Small intestine (tissue), 7 donors: ENCODE data around the gene ADORA2A. TPM values are rescaled to one million over a fixed set of nuclear protein-coding genes. Genes with fewer than 3 reads are reported as not detected.

Source experiments
- DNase-seq, 2 donors: peaks; one replicate each; pipeline versions ENCODE4 v3.0.0 to v3.0.0-alpha.2; 2013
- FAIRE-seq: peaks from 2 replicates; lab custom pipeline; 2012; peaks lifted over from hg19 to GRCh38; lab: Jason Lieb, UNC
- H3K27ac ChIP-seq, 3 donors: one replicate each; pipeline ENCODE4 v1.5.1; 2013; ENCODE audit warnings: low read length in 2 of 3, mild to moderate bottlenecking in 2 of 3, control low read depth in 1 of 3, inconsistent platforms in 1 of 3, low read depth in 1 of 3, moderate library complexity in 1 of 3
- H3K27me3 ChIP-seq, 3 donors: one replicate each; pipeline ENCODE4 v1.6.1; 2013; ENCODE audit warnings: low read length in 3 of 3, inconsistent platforms in 1 of 3; ENCODE audit not compliant: control insufficient read depth in 3 of 3, insufficient read depth in 3 of 3
- H3K36me3 ChIP-seq, 3 donors: one replicate each; pipeline ENCODE4 v1.6.1; 2013; ENCODE audit warnings: low read length in 3 of 3, inconsistent platforms in 1 of 3, low read depth in 1 of 3, mild to moderate bottlenecking in 1 of 3, moderate library complexity in 1 of 3; ENCODE audit not compliant: control insufficient read depth in 3 of 3, insufficient read depth in 2 of 3
- H3K4me1 ChIP-seq, 3 donors: one replicate each; pipeline ENCODE4 v1.6.1; 2013; ENCODE audit warnings: low read length in 2 of 3, inconsistent platforms in 1 of 3, low read depth in 1 of 3, mild to moderate bottlenecking in 1 of 3, moderate library complexity in 1 of 3; ENCODE audit not compliant: control insufficient read depth in 3 of 3, insufficient read depth in 2 of 3
- H3K4me3 ChIP-seq, 3 donors: one replicate each; pipeline ENCODE4 v1.5.1; 2013; ENCODE audit warnings: low read length in 3 of 3, control low read depth in 1 of 3, inconsistent platforms in 1 of 3, low read depth in 1 of 3, mild to moderate bottlenecking in 1 of 3, moderate library complexity in 1 of 3
- H3K9me3 ChIP-seq, 2 donors: one replicate each; pipeline ENCODE4 v1.6.1; 2013; ENCODE audit warnings: low read depth in 1 of 2, low read length in 1 of 2; ENCODE audit not compliant: control insufficient read depth in 2 of 2, insufficient read depth in 1 of 2
- WGBS, 3 donors: extraction: QIAGEN DNeasy Blood & Tissue Kit; methylation state at CpG; one replicate each; pipeline ENCODE4 v1.1.7; 2013; 5-methylcytosine and 5-hydroxymethylcytosine counted together
- polyA plus RNA-seq, 4 donors: library from polyadenylated mRNA; stranded (reverse) in 3 of 4; unstranded in 1 of 4; fragments of 200-250 nt in 3 of 4; fragments of 120-200 nt in 1 of 4; gene quantifications; one replicate each; pipeline versions ENCODE4 v1.2.1 to v1.2.3, GENCODE V29; 2013
- donor health status: healthy with polysubstance abuse.
- donor health status: control.
- donor health status: control.
- donor health status: Bipolar disorder and iron deficiency.
- donor health status: healthy.

Gene ADORA2A
- polyA plus RNA-seq, 4 donors = 0.67 to 9.0 (median 2.5) TPM

DNA sequence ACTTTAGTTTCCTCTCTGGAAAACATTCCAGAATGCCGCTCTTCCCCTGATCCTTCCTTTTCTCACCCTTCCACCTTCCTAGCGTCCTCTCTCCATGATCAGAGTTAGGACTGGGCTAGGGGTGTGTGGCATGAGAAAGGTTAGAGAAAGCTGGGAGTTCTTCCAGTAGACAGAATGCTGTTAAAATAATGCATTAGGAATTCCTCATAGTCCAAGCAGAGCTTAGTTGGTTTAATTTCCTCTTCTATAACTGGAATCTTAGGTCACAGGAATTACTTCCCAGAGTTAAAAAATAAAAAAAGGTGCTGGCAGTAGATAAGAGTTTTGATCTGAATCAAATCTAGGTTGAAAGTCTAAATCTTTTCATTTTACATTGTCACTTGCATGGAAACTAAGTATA is 37.2 kb upstream of the ADORA2A start:
- peaks cover 0 to 6% (median 0%) of the 10 kb centered on the region in 3 donors for H3K4me1 ChIP-seq
- H3K27me3 ChIP-seq = no peaks in the 10 kb centered on the region
- DNase-seq (no peak), FAIRE-seq (no peak)
- no peak overlapping the region for H3K4me3 ChIP-seq
- H3K27ac ChIP-seq = no peak overlapping the region
- no peaks in the 10 kb centered on the region for H3K9me3 ChIP-seq
- 89 to 97% (median 95%) methylated on average over 2 of the region's 2 CpGs for WGBS, 3 donors
- H3K36me3 ChIP-seq = peaks cover 0 to 10% (median 2%) of the 10 kb centered on the region in 3 donors

DNA sequence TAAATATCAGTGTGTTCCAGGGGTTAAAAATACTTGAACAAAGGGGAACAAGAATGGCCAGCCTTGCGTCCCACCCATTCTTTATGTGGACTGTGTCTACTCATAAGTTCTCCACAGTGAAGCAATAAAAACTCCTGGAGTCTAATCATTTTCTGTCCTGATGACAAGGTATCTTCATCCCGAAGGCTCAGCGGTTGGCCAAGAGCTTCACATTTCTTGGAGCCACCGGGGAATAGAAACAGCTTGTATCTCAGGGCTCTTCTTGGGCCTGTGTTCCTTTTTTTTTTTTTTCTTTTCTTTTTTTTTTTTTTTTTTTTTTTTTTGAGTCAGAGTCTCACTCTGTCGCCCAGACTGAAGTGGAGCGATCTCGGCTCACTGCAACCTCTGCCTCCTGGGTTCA is 36.8 kb upstream of the ADORA2A start:
- no peak overlapping the region for H3K4me3 ChIP-seq
- peaks cover 0 to 11% (median 2%) of the 10 kb centered on the region in 3 donors for H3K36me3 ChIP-seq
- H3K4me1 ChIP-seq = peaks cover 0 to 6% (median 0%) of the 10 kb centered on the region in 3 donors
- WGBS, 3 donors = 57 to 94% (median 65%) methylated on average over 7 of the region's 7 CpGs
- H3K27ac ChIP-seq = no peak overlapping the region
- H3K27me3 ChIP-seq = no peaks in the 10 kb centered on the region
- H3K9me3 ChIP-seq = no peaks in the 10 kb centered on the region
- DNase-seq (no peak), FAIRE-seq (no peak)

DNA sequence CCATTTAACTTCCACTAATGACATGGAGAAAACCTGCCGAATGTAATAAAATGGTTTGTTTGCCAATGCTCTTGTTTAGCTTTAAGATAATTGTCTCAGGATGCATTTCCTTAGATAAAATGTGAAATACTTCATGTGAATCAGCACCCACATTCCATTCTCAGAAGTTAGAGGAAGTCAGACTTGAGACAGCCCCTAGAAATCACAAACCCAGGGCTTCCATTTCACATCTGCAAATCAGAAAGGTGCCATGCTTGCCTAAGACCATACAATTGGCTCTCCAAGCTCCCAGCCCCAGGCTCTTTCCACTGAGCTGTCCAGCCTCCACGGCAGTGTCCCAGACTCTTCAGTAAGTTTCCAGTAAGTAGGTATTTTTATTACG is 35.6 kb upstream of the ADORA2A start:
- H3K27ac ChIP-seq = no peak overlapping the region
- no peak overlapping the region for H3K4me3 ChIP-seq
- no peaks in the 10 kb centered on the region for H3K9me3 ChIP-seq
- FAIRE-seq (no peak), DNase-seq (no peak)
- H3K4me1 ChIP-seq = peaks cover 0 to 6% (median 0%) of the 10 kb centered on the region in 3 donors
- H3K36me3 ChIP-seq = peaks cover 2 to 19% (median 2%) of the 10 kb centered on the region in 3 donors
- no peaks in the 10 kb centered on the region for H3K27me3 ChIP-seq
- WGBS, 3 donors = 74 to 92% (median 90%) methylated on average over 3 of the region's 3 CpGs

DNA sequence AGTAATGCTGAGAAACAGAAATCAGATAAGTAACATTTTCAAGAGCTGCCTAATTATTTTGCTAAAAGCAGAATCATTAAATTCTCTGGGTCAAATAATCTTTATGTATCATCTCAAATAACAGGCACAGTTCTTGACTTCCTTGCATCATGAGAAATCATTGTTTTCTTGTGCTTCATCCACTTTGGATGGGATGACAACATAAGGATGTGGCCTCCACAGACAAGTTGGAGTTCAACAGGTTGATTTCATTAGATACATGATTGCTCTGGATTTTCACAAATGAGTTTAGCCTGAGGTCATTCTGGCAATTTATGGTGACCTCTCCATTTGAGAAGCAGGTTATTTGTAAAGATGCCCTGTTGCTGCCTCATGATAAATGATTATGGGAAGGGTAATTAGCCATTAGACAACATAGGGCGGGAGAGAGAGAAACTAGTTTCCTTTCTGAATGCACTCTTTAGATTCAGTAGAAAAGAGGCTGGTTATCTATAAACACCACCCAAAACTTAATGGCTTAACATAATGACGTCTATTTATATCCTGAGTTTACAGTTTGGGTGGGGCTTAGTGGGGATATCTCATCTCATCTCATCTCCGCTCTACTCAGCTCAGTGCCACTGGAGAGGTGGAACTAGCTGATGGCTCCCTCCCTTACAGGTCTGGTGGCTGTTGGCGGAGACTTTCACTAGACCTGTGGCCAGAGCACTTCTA is 35.0 kb upstream of the ADORA2A start:
- Histone ChIP-seq H3K36me3 (peaks cover 2 to 22% (median 2%) of the 10 kb centered on the region in 3 donors), H3K27ac (no peak overlapping the region), H3K27me3 (no peaks in the 10 kb centered on the region), H3K9me3 (no peaks in the 10 kb centered on the region), H3K4me3 (no peak overlapping the region), H3K4me1 (peaks cover 0 to 6% (median 0%) of the 10 kb centered on the region in 3 donors)
- WGBS, 3 donors = 65 to 75% (median 66%) methylated on average over 4 of the region's 4 CpGs
- no peak for FAIRE-seq
- peak in 1 of 2 donors; percentile 16 for DNase-seq

DNA sequence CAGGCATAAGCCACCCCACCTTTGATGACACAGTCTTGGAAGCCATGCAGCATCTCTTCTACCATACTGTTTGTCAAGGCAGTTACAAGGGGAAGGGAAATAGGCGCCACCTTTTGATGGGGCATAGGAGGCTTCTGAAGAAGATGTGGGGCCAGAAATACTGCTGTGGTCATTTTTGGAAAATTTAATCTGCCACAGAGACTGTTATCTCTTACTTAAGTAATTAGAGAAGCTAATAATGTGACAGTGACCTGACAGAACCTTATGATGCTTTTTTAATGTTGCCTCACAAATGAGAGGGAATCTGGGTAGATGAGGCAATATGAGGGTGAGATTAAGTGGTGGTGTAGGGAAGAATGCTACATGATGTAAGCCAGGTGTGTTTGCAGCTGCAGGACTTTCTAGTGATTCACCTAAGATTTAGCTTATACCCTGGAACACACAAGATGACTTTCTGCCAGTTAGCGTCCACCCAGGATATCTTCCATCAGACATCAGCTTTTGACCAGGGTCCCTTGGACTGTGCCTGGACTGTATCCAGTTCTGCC is 34.3 kb upstream of the ADORA2A start:
- H3K4me3 ChIP-seq = no peak overlapping the region
- 96 to 98% (median 98%) methylated on average over 2 of the region's 2 CpGs for WGBS, 3 donors
- H3K4me1 ChIP-seq = peaks cover 0 to 6% (median 0%) of the 10 kb centered on the region in 3 donors
- H3K27ac ChIP-seq = no peak overlapping the region
- no peaks in the 10 kb centered on the region for H3K9me3 ChIP-seq
- H3K27me3 ChIP-seq = no peaks in the 10 kb centered on the region
- peaks cover 2 to 25% (median 2%) of the 10 kb centered on the region in 3 donors for H3K36me3 ChIP-seq
- FAIRE-seq = no peak
- DNase-seq = no peak

DNA sequence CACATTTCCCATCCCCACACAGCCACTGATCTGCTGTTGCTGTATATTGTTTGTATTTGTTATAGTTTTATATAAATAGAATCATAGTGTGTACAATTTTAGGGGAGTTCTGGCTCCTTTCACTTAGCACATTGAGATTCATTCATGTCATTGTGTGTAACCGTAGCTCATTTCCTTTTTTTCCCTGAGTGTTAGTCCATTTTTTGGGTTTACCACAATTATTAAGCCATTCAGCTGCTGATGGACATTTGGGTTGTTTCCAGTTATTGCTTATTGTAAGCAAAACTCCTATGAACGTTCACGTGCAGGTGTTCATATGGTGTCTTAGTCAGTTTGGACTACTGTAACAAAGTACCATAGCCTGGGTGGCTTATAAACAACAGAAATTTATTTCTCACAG is 33.6 kb upstream of the ADORA2A start:
- H3K4me3 ChIP-seq = no peak overlapping the region
- no peaks in the 10 kb centered on the region for H3K27me3 ChIP-seq
- WGBS, 3 donors = 77 to 92% (median 85%) methylated on average over 3 of the region's 3 CpGs
- peaks cover 0 to 6% (median 0%) of the 10 kb centered on the region in 3 donors for H3K4me1 ChIP-seq
- H3K9me3 ChIP-seq = no peaks in the 10 kb centered on the region
- no peak overlapping the region for H3K27ac ChIP-seq
- no peak for DNase-seq
- H3K36me3 ChIP-seq = peaks cover 2 to 29% (median 2%) of the 10 kb centered on the region in 3 donors
- no peak for FAIRE-seq

DNA sequence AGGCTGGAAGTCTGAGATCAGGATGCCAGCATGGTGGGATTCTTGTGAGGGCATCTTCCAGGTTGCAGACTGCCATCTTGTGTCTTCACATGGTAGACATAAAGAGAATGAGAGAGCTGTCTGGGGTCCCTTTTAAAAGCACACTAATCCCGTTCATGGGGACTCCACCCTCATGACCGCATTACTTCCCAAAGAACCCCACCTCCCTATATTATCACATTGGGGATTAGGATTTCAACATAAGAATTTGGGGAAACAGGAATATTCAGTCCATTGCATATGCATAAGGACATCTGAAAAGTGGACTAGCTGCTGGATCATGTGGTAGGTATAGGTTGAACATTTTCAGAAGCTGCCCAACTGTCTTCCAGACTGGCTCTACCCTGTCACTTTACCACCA is 33.1 kb upstream of the ADORA2A start:
- WGBS, 3 donors = 88 to 96% (median 95%) methylated on average over 2 of the region's 2 CpGs
- Histone ChIP-seq H3K27ac (no peak overlapping the region), H3K9me3 (no peaks in the 10 kb centered on the region), H3K36me3 (peaks cover 2 to 31% (median 2%) of the 10 kb centered on the region in 3 donors), H3K4me3 (no peak overlapping the region), H3K4me1 (peaks cover 0 to 6% (median 0%) of the 10 kb centered on the region in 3 donors), H3K27me3 (no peaks in the 10 kb centered on the region)
- DNase-seq = no peak
- no peak for FAIRE-seq

DNA sequence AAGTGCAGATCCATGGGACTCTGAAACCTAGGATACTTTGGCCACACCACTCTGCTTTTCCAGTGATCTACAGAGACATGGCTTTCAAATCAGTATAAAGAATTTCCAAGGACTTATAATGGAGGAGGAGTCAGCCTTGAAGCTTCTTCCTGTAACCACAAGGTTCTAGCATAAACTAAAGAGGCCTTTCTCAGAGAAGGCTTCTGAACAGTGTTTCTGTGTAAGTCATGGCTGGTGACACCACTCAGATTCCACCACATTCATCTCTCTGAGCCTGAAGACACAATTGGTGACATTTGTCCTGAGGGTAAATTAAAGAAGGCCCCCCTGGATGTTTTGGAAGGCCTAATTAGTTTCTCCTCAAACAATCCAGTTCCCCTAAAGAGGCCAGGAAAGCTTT is 29.0 kb upstream of the ADORA2A start:
- Histone ChIP-seq H3K27ac (no peak overlapping the region), H3K27me3 (no peaks in the 10 kb centered on the region), H3K9me3 (no peaks in the 10 kb centered on the region), H3K36me3 (peaks cover 0 to 32% (median 2%) of the 10 kb centered on the region in 3 donors), H3K4me1 (peaks cover 2 to 19% (median 14%) of the 10 kb centered on the region in 3 donors), H3K4me3 (no peak overlapping the region)
- no peak for FAIRE-seq
- no peak for DNase-seq
